ENCODE measurements around the gene LMLN. TPM values are rescaled to one million over a fixed set of nuclear protein-coding genes. Genes with fewer than 3 reads are reported as not detected.
"Not testable (repeated sequence)": the region's sequence is repeated elsewhere in the genome, so short reads cannot be mapped to it uniquely, and the experiment has no call there.

The LMLN gene
- total RNA-seq (ENCODE audit: unreplicated experiment), result 7.1 TPM
- long read RNA-seq, partial matches to known transcripts, result 0 of 1 reads
- long read RNA-seq, other reads (novel, unspliced or antisense), result 0 of 1 reads

GRCh38 chr3:197959891-197960693, at the start of gene LMLN:
TSS of gene LMLN (plus strand) at chr3:197960217. CDS start at chr3:197960246, 29 bp downstream.
- peaks cover 42% of the 10 kb centered on the region for H3K4me1 Mint-ChIP-seq (ENCODE audit: unreplicated experiment)
- H3K27ac Mint-ChIP-seq (ENCODE audit: unreplicated experiment), result peak within 1 kb of the TSS; percentile 83
- H3K27me3 Mint-ChIP-seq (ENCODE audit: unreplicated experiment), result peaks cover 8% of the 10 kb centered on the region
- peak; percentile 95 for DNase-seq (ENCODE audit: low spot score)
- no peak for TF ChIP-seq CTCF (IDR thresholded peaks at IDR 0.05; ENCODE audit: unreplicated experiment)
- peaks cover 15% of the 10 kb centered on the region for H3K36me3 Mint-ChIP-seq (ENCODE audit: low read depth, unreplicated experiment)
- H3K4me3 Mint-ChIP-seq (ENCODE audit: unreplicated experiment), result peak within 1 kb of the TSS; percentile 90
- H3K9me3 Mint-ChIP-seq (ENCODE audit: unreplicated experiment), result no peaks in the 10 kb centered on the region

- DNase-seq (ENCODE audit: low spot score), result no peak
- no peaks in the 10 kb centered on the region for H3K4me1 Mint-ChIP-seq (ENCODE audit: unreplicated experiment)
- no peak overlapping the region for H3K4me3 Mint-ChIP-seq (ENCODE audit: unreplicated experiment)
- H3K36me3 Mint-ChIP-seq (ENCODE audit: low read depth, unreplicated experiment), result peaks cover 11% of the 10 kb centered on the region
- no peak overlapping the region for H3K27ac Mint-ChIP-seq (ENCODE audit: unreplicated experiment)
- TF ChIP-seq CTCF (IDR thresholded peaks at IDR 0.05; ENCODE audit: unreplicated experiment), result no peak
- H3K9me3 Mint-ChIP-seq (ENCODE audit: unreplicated experiment), result no peaks in the 10 kb centered on the region
- H3K27me3 Mint-ChIP-seq (ENCODE audit: unreplicated experiment), result peaks cover 1% of the 10 kb centered on the region
Measured at GRCh38 chr3:197912741-197913476, 47.1 kb upstream of the LMLN start.

- TF ChIP-seq CTCF (IDR thresholded peaks at IDR 0.05; ENCODE audit: unreplicated experiment), result no peak
- no peak overlapping the region for H3K4me3 Mint-ChIP-seq (ENCODE audit: unreplicated experiment)
- H3K9me3 Mint-ChIP-seq (ENCODE audit: unreplicated experiment), result no peaks in the 10 kb centered on the region
- no peak for DNase-seq (ENCODE audit: low spot score)
- no peak overlapping the region for H3K27ac Mint-ChIP-seq (ENCODE audit: unreplicated experiment)
- H3K36me3 Mint-ChIP-seq (ENCODE audit: low read depth, unreplicated experiment), result peaks cover 8% of the 10 kb centered on the region
- no peaks in the 10 kb centered on the region for H3K4me1 Mint-ChIP-seq (ENCODE audit: unreplicated experiment)
- H3K27me3 Mint-ChIP-seq (ENCODE audit: unreplicated experiment), result peaks cover 1% of the 10 kb centered on the region
Measured at GRCh38 chr3:197913641-197914380, 46.2 kb upstream of the LMLN start.

- not testable (repeated sequence) for H3K27ac Mint-ChIP-seq (ENCODE audit: unreplicated experiment); H3K36me3 Mint-ChIP-seq (ENCODE audit: low read depth, unreplicated experiment); H3K4me1 Mint-ChIP-seq (ENCODE audit: unreplicated experiment); H3K4me3 Mint-ChIP-seq (ENCODE audit: unreplicated experiment); H3K9me3 Mint-ChIP-seq (ENCODE audit: unreplicated experiment); DNase-seq (ENCODE audit: low spot score); H3K27me3 Mint-ChIP-seq (ENCODE audit: unreplicated experiment)
Measured at GRCh38 chr3:197921429-197922275, 38.4 kb upstream of the LMLN start.
